GM12878 (cell line): ENCODE data around the gene ADAMTS19.

Experiments
- CREB1 ChIP-seq: IDR thresholded peaks from 2 replicates; pipeline ENCODE4 v1.6.1; 2012; ENCODE audit warnings: low read depth, mild to moderate bottlenecking, inconsistent platforms
- CTCF ChIP-seq, 3 experiments: IDR thresholded peaks in 2 of 3; conservative IDR thresholded peaks in 1 of 3; 2 replicates each; pipeline ENCODE4 v1.5.1; 2011; ENCODE audit warnings: low read depth in 3 of 3, low read length in 3 of 3, mild to moderate bottlenecking in 3 of 3, control low read depth in 2 of 3, moderate library complexity in 2 of 3, inconsistent platforms in 1 of 3, mixed read lengths in 1 of 3; ENCODE audit not compliant: control insufficient read depth in 2 of 3, insufficient read depth in 1 of 3; ENCODE audit errors: extremely low read depth in 1 of 3
- EP300 ChIP-seq, 2 experiments: fragments of 150-350 bp in 1 of 2; IDR thresholded peaks; 2 replicates each; pipeline ENCODE4 v1.6.1; 2011 to 2012; ENCODE audit warnings: low read depth in 2 of 2, low read length in 2 of 2, borderline replicate concordance in 1 of 2, improper control_type of control experiment in 1 of 2, inconsistent platforms in 1 of 2; ENCODE audit not compliant: control insufficient read depth in 1 of 2
- FOXM1 ChIP-seq: IDR thresholded peaks from 2 replicates; pipeline ENCODE4 v1.6.1; 2012; ENCODE audit warnings: low read depth, mild to moderate bottlenecking, inconsistent platforms, low read length, moderate library complexity
- POLR2A ChIP-seq: IDR thresholded peaks from 2 replicates; pipeline ENCODE4 v1.6.1; 2011; ENCODE audit warnings: low read depth, mild to moderate bottlenecking, low read length
- POLR2AphosphoS5 ChIP-seq: IDR thresholded peaks from 2 replicates; pipeline ENCODE4 v1.6.1; 2011; ENCODE audit warnings: mild to moderate bottlenecking, low read length, inconsistent platforms
- RFX5 ChIP-seq: IDR thresholded peaks from 2 replicates; pipeline ENCODE4 v1.6.1; 2011; ENCODE audit warnings: low read depth, low read length, improper control_type of control experiment
- TAF1 ChIP-seq: IDR thresholded peaks from 2 replicates; pipeline ENCODE4 v1.6.1; 2011; ENCODE audit warnings: mild to moderate bottlenecking, low read depth, low read length, borderline replicate concordance
- TF ChIP-seq, protein P1 (sequence below): IDR thresholded peaks from 2 replicates; pipeline ENCODE4 v1.6.1; 2012; ENCODE audit warnings: mild to moderate bottlenecking, low read depth, low read length
- TF ChIP-seq, protein P2 (sequence below): IDR thresholded peaks from 2 replicates; pipeline ENCODE4 v1.6.1; 2011; ENCODE audit warnings: borderline replicate concordance, low read depth, mild to moderate bottlenecking, moderate library complexity, mixed read lengths, low read length; ENCODE audit not compliant: insufficient read depth; ENCODE audit errors: extremely low read length

- no peak for TF ChIP-seq POLR2A
- TF ChIP-seq TAF1 = no peak
- TF ChIP-seq CTCF (IDR thresholded peaks at IDR 0.05 in 2 of 3, conservative IDR thresholded peaks at IDR 0.05 in 1 of 3; ENCODE audit: control insufficient read depth in 2 of 3, extremely low read depth in 1 of 3, insufficient read depth in 1 of 3, low read depth in 3 of 3, low read length in 3 of 3) = no peak
- no peak for TF ChIP-seq POLR2AphosphoS5
- no peak for TF ChIP-seq CREB1
- TF ChIP-seq FOXM1 = no peak
- no peak for TF ChIP-seq EP300 (IDR thresholded peaks at IDR 0.05; ENCODE audit: borderline replicate concordance in 1 of 2, control insufficient read depth in 1 of 2, low read depth in 2 of 2, low read length in 2 of 2)
- TF ChIP-seq RFX5 = no peak
- TF ChIP-seq, protein P1, sequence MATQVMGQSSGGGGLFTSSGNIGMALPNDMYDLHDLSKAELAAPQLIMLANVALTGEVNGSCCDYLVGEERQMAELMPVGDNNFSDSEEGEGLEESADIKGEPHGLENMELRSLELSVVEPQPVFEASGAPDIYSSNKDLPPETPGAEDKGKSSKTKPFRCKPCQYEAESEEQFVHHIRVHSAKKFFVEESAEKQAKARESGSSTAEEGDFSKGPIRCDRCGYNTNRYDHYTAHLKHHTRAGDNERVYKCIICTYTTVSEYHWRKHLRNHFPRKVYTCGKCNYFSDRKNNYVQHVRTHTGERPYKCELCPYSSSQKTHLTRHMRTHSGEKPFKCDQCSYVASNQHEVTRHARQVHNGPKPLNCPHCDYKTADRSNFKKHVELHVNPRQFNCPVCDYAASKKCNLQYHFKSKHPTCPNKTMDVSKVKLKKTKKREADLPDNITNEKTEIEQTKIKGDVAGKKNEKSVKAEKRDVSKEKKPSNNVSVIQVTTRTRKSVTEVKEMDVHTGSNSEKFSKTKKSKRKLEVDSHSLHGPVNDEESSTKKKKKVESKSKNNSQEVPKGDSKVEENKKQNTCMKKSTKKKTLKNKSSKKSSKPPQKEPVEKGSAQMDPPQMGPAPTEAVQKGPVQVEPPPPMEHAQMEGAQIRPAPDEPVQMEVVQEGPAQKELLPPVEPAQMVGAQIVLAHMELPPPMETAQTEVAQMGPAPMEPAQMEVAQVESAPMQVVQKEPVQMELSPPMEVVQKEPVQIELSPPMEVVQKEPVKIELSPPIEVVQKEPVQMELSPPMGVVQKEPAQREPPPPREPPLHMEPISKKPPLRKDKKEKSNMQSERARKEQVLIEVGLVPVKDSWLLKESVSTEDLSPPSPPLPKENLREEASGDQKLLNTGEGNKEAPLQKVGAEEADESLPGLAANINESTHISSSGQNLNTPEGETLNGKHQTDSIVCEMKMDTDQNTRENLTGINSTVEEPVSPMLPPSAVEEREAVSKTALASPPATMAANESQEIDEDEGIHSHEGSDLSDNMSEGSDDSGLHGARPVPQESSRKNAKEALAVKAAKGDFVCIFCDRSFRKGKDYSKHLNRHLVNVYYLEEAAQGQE = no peak
- TF ChIP-seq, protein P2, sequence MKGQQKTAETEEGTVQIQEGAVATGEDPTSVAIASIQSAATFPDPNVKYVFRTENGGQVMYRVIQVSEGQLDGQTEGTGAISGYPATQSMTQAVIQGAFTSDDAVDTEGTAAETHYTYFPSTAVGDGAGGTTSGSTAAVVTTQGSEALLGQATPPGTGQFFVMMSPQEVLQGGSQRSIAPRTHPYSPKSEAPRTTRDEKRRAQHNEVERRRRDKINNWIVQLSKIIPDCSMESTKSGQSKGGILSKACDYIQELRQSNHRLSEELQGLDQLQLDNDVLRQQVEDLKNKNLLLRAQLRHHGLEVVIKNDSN = no peak
Observed at GRCh38 chr5:129689045-129689444, 228.9 kb downstream of the ADAMTS19 start.
